GM23248 (cell line): ENCODE data around the gene PCGF5. TPM values are rescaled to one million over a fixed set of nuclear protein-coding genes. Genes with fewer than 3 reads are reported as not detected.
A peak's percentile ranks its signal among the peaks of the same experiment; 100 is the strongest.
"Not testable (repeated sequence)": the region's sequence is repeated elsewhere in the genome, so short reads cannot be mapped to it uniquely, and the experiment has no call there.

Source experiments
- DNase-seq: peaks from one replicate; pipeline ENCODE4 v3.0.0-alpha.2; 2015
- H2AFZ ChIP-seq: fragments of 200-600 bp; sonication (generic); 2 replicates; pipeline ENCODE4 v1.6.1; 2016; ENCODE audit warnings: antibody characterized with exemption
- H3F3A ChIP-seq: fragments of 200-600 bp; sonication (generic); 2 replicates; pipeline ENCODE4 v1.6.1; 2016; ENCODE audit warnings: mild to moderate bottlenecking, antibody characterized with exemption, mixed run types; ENCODE audit not compliant: insufficient read depth
- H3K27ac ChIP-seq: fragments of 200-600 bp; sonication (generic); 2 replicates; pipeline ENCODE4 v1.5.1; 2016; ENCODE audit warnings: mild to moderate bottlenecking
- H3K27me3 ChIP-seq: fragments of 200-600 bp; sonication (generic); replicated peaks from 2 replicates; pipeline ENCODE4 v1.6.1; 2016; ENCODE audit warnings: mild to moderate bottlenecking; ENCODE audit not compliant: insufficient read depth
- H3K36me3 ChIP-seq: fragments of 200-600 bp; sonication (generic); 2 replicates; pipeline ENCODE4 v1.6.1; 2016; ENCODE audit warnings: low read depth, mild to moderate bottlenecking
- H3K4me1 ChIP-seq: fragments of 200-600 bp; sonication (generic); 2 replicates; pipeline ENCODE4 v1.6.1; 2016; ENCODE audit warnings: mild to moderate bottlenecking; ENCODE audit not compliant: insufficient read depth
- H3K4me2 ChIP-seq: fragments of 200-600 bp; sonication (generic); one replicate; pipeline ENCODE4 v1.6.1; 2016; ENCODE audit warnings: mild to moderate bottlenecking; ENCODE audit not compliant: unreplicated experiment
- H3K4me3 ChIP-seq: fragments of 200-600 bp; sonication (generic); 2 replicates; pipeline ENCODE4 v1.5.1; 2016; ENCODE audit warnings: mild to moderate bottlenecking
- H3K79me2 ChIP-seq: fragments of 200-600 bp; sonication (generic); 2 replicates; pipeline ENCODE4 v1.6.1; 2016; ENCODE audit warnings: mild to moderate bottlenecking; ENCODE audit not compliant: insufficient read depth
- H3K9ac ChIP-seq: fragments of 200-600 bp; sonication (generic); 2 replicates; pipeline ENCODE4 v1.6.1; 2016; ENCODE audit warnings: mild to moderate bottlenecking
- H3K9me2 ChIP-seq: fragments of 200-600 bp; sonication (generic); 2 replicates; pipeline ENCODE4 v1.6.1; 2016; ENCODE audit warnings: mixed run types, mild to moderate bottlenecking, moderate library complexity; ENCODE audit not compliant: insufficient read depth
- H3K9me3 ChIP-seq: fragments of 200-600 bp; sonication (generic); one replicate; pipeline ENCODE4 v1.6.1; 2017; ENCODE audit warnings: low read depth
- H4K20me1 ChIP-seq: fragments of 200-600 bp; sonication (generic); 2 replicates; pipeline ENCODE4 v1.6.0; 2016; ENCODE audit not compliant: insufficient read depth
- EZH2 ChIP-seq: fragments of 200-600 bp; sonication (generic); IDR thresholded peaks from 2 replicates; pipeline ENCODE4 v1.6.1; 2018; ENCODE audit warnings: antibody characterized with exemption, mild to moderate bottlenecking; ENCODE audit not compliant: insufficient read depth, poor library complexity, severe bottlenecking
- EZH2phosphoT487 ChIP-seq: fragments of 200-600 bp; sonication (generic); IDR thresholded peaks from 2 replicates; pipeline ENCODE4 v1.6.1; 2018; ENCODE audit warnings: antibody characterized with exemption, moderate library complexity, mild to moderate bottlenecking, low read depth; ENCODE audit not compliant: insufficient read depth
- WGBS, 2 experiments: methylation state at CpG; one replicate each; pipeline ENCODE4 v1.1.6; 2015 to 2017; ENCODE audit warnings: low lambda C conversion rate in 2 of 2, low coverage in 1 of 2; ENCODE audit errors: missing lambda C conversion rate in 2 of 2; 5-methylcytosine and 5-hydroxymethylcytosine counted together
- in situ Hi-C: fragments of 300-500 bp; cut with MboI; formaldehyde crosslinking; loops from 2 replicates; pipeline ENCODE4 v1.15.0; 2020
- polyA plus RNA-seq: library from polyadenylated mRNA; unstranded; fragments of >200 nt; fragmentation: Nextera tagmentation; extraction: Ambion mirVana; gene quantifications from 2 replicates; pipeline ENCODE4 v1.2.1, GENCODE V29; 2016
- total RNA-seq: library from RNA; depleted of rRNA; stranded (reverse); fragments of >200 nt; shearing (Covaris generic); gene quantifications from 2 replicates; pipeline ENCODE4 v1.2.3, GENCODE V29; 2014

PCGF5 gene
- total and polyA plus RNA-seq, 2 experiments from 2014 or later, result 23.5 to 33.9 TPM

DNA sequence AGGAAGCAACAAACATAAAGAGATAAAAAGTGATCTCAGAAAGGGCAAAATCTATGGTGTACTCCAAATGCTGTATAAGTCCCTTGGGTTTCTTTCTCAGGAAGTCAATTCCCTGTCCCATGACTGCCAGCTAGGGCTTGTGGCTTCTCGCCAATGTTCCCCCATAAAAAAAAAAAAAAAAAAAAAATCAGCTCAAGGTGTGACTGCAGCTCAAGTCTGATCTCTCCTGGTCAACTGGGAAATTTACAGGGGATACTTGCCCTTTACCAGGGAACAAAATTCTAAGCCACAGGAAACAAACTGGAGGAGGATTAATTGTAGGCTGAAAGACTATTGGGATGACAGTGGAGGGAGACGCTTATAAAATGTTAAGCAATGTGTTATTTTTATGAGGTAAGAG, 76.0 kb downstream of the PCGF5 start:
- TF ChIP-seq EZH2, result no peak
- in situ Hi-C loops, result no loop called here
- peak; percentile 40 for DNase-seq

DNA sequence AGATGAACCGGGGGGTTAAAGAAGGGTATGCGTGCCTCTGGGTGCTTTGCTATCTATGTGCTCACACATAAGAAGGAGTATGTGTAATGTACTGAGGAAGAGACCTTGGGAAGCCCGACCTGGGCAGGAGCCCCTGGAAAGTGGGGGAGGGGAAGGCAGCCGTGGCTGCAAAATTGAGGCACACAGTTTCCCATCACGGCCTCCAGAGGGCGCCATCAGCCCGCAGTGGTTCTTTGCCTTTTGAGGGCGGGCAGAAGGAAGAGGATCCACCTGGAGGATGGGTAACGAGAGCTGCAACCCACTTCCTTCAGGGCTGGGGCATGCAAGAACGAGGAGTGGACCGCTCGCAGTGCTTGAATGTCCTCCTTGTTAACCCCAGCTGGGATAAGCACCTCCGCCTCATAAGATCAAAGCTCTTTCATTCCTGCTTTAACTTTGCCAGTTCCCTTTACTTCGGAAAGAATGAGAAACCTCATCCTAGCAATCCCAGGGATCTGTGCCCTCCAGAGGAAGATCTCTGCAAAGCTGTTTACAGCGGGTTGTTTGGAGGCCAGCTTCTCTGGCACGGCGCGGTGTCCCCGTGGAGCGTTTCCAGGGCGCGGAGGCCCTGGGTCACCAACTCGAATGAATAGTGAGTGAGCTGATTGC, 77.9 kb downstream of the PCGF5 start:
- Histone ChIP-seq H3K36me3 (no peaks in the 10 kb centered on the region), H3K4me3 (peak overlapping the region; percentile 72), H2AFZ (peak overlapping the region; percentile 90), H3K9ac (peak overlapping the region; percentile 27), H3K27me3 (no peaks in the 10 kb centered on the region), H3K4me1 (no peaks in the 10 kb centered on the region), H3K27ac (0 out of 2 replicates have a peak overlapping the region, but pooled peaks have one; percentile 1), H3K9me3 (no peaks in the 10 kb centered on the region), H3F3A (no peaks in the 10 kb centered on the region), H3K4me2 (peak overlapping the region; percentile 83), H3K79me2 (no peaks in the 10 kb centered on the region), H3K9me2 (no peaks in the 10 kb centered on the region), H4K20me1 (no peaks in the 10 kb centered on the region)
- peak; percentile 85 for DNase-seq
- in situ Hi-C loops, result no loop called here
- 1 to 4% methylated on average over 23 of the region's 23 CpGs for WGBS, 2 experiments
- TF ChIP-seq EZH2phosphoT487, result no peak
- TF ChIP-seq EZH2, result no peak

More for the DNA sequence above, 76.0 kb downstream of the PCGF5 start:
- Histone ChIP-seq H3F3A (no peaks in the 10 kb centered on the region), H3K4me1 (no peaks in the 10 kb centered on the region), H3K9me3 (no peaks in the 10 kb centered on the region), H2AFZ (no peak overlapping the region), H3K4me3 (no peak overlapping the region), H3K9me2 (no peaks in the 10 kb centered on the region), H3K4me2 (no peak overlapping the region), H3K79me2 (no peaks in the 10 kb centered on the region), H3K27me3 (no peaks in the 10 kb centered on the region), H3K9ac (no peak overlapping the region), H4K20me1 (no peaks in the 10 kb centered on the region), H3K27ac (no peak overlapping the region), H3K36me3 (no peaks in the 10 kb centered on the region)
- WGBS, 2 experiments, result 50 to 67% methylated on average over 2 of the region's 2 CpGs

DNA sequence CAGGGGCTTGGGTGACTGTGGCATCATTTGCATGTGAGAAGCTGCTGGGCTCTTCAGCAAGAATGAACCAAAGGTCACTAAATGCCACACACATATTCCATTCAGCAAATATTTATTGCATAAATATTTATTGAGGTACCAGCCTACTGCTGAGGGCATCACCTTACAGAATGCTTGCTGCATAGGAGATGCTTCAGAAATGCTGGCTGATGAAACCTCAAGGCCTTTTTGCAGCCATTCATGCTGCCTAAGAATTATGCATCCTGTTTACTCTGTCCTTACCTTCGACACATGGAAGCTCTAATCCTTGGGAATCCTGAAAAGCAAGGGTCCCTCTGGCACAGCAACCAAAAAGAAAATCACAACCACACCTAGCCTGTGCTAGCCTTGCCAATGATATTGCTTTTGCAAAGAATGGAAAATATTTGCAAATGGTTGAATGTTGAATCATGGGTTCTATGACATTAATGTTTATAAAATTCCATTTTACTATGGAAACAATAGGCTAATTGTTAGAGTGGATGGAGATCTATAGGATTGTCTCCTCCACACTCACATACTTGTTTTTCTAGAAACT, 79.6 kb downstream of the PCGF5 start:
- in situ Hi-C loops, result loop anchor here (10.0 kb wide), 1 partner anchor 65 kb away; no protein-coding TSS in a partner anchor
- no peak overlapping the region for H3K9ac ChIP-seq
- no peak for TF ChIP-seq EZH2
- no peak for TF ChIP-seq EZH2phosphoT487

GRCh38 chr10:91302946-91303345, 82.5 kb downstream of the PCGF5 start:
- in situ Hi-C loops, result loop anchor here (10.0 kb wide), 1 partner anchor 62 kb away; no protein-coding TSS in a partner anchor
- not testable (repeated sequence) for H3K9me3 ChIP-seq, H3K4me3 ChIP-seq, H2AFZ ChIP-seq, H3K9me2 ChIP-seq, H3K36me3 ChIP-seq, H3K27me3 ChIP-seq, H3F3A ChIP-seq, H3K4me2 ChIP-seq, H3K9ac ChIP-seq, DNase-seq, H3K79me2 ChIP-seq, H4K20me1 ChIP-seq, H3K4me1 ChIP-seq, H3K27ac ChIP-seq
- WGBS, 2 experiments, result 92 to 93% methylated on average over 3 of the region's 3 CpGs

More for the DNA sequence above, 79.6 kb downstream of the PCGF5 start:
- no peaks in the 10 kb centered on the region for H3K9me3 ChIP-seq
- H3K36me3 ChIP-seq, result no peaks in the 10 kb centered on the region
- no peak overlapping the region for H3K4me2 ChIP-seq
- H4K20me1 ChIP-seq, result no peaks in the 10 kb centered on the region
- H3K79me2 ChIP-seq, result no peaks in the 10 kb centered on the region
- no peaks in the 10 kb centered on the region for H3K4me1 ChIP-seq
- no peak overlapping the region for H3K27ac ChIP-seq
- no peaks in the 10 kb centered on the region for H3K27me3 ChIP-seq
- DNase-seq, result no peak
- no peaks in the 10 kb centered on the region for H3K9me2 ChIP-seq
- H2AFZ ChIP-seq, result no peak overlapping the region
- no peak overlapping the region for H3K4me3 ChIP-seq
- 96 to 97% methylated on average over 1 of the region's 1 CpG for WGBS, 2 experiments
- no peaks in the 10 kb centered on the region for H3F3A ChIP-seq

DNA sequence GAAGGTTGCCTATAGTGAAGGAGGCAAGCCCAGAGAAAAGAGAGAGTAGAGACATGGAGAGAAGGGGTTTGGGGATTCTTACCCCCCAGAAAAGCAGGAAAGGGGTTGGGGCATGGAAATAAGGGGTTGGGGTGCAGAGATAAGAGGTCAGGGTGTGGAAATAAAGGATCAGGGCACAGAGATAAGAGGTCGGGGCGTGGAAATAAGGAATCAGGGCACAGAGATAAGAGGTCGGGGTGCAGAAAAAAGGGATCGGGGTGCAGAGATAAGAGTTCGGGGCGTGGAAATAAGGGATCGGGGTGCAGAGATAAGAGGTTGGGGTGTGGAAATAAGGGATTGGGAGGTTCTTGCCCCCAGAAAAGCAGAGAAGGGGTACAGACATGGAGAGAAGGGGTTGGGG, 85.5 kb downstream of the PCGF5 start:
- H3K27me3 ChIP-seq, H2AFZ ChIP-seq, H3K27ac ChIP-seq, H3K9me3 ChIP-seq, H3K79me2 ChIP-seq, DNase-seq, H3K36me3 ChIP-seq, H4K20me1 ChIP-seq, H3K4me2 ChIP-seq, H3K4me3 ChIP-seq, H3K4me1 ChIP-seq, H3K9me2 ChIP-seq, H3F3A ChIP-seq, H3K9ac ChIP-seq: not testable (repeated sequence)
- in situ Hi-C loops, result loop anchor here (10.0 kb wide), 1 partner anchor 59 kb away; no protein-coding TSS in a partner anchor
- WGBS, 2 experiments, result 62 to 84% methylated on average over 6 to 7 of the region's 7 CpGs
